Effector CD8-positive, alpha-beta T cell (primary cell): ENCODE measurements around the gene LY6G6C.
"Not testable (repeated sequence)": the region's sequence is repeated elsewhere in the genome, so short reads cannot be mapped to it uniquely, and the experiment has no call there.

ENCODE experiments used
- DNase-seq: peaks from one replicate; lab custom pipeline; 2025; lab: John Stamatoyannopoulos, UW

Gene LY6G6C

GRCh38 chr6:31727034-31727716 is 5.6 kb upstream of the LY6G6C start:
- no peak for DNase-seq

GRCh38 chr6:31725502-31726350 is 4.2 kb upstream of the LY6G6C start:
- DNase-seq, result no peak

GRCh38 chr6:31723980-31724691 is 2.6 kb upstream of the LY6G6C start:
- DNase-seq, result no peak

GRCh38 chr6:31723245-31723979 is 1.9 kb upstream of the LY6G6C start, which contains the start of gene MPIG6B:
Gene MPIG6B, plus strand, starts transcription at chr6:31723373. Its CDS starts 11 bp downstream, at chr6:31723384.
- DNase-seq, result no peak

- DNase-seq, result no peak
Observed at GRCh38 chr6:31722173-31722572, 627 bp upstream of the LY6G6C start.

- no peak for DNase-seq
Observed at GRCh38 chr6:31720196-31720770, 1.3 kb downstream of the LY6G6C start.

- DNase-seq, result no peak
Observed at GRCh38 chr6:31719001-31719400, 2.5 kb downstream of the LY6G6C start.

GRCh38 chr6:31718265-31718664 is 3.3 kb downstream of the LY6G6C start:
- no peak for DNase-seq

GRCh38 chr6:31717499-31718222 is 3.9 kb downstream of the LY6G6C start:
- no peak for DNase-seq

GRCh38 chr6:31715022-31715958 is 6.3 kb downstream of the LY6G6C start, which contains the start of gene LY6G6D:
Gene LY6G6D, plus strand, starts transcription at chr6:31715348. Its CDS starts 8 bp downstream, at chr6:31715356.
- DNase-seq, result no peak

- no peak for DNase-seq
Observed at GRCh38 chr6:31713991-31714684, 7.4 kb downstream of the LY6G6C start.

GRCh38 chr6:31713465-31713864 is 8.1 kb downstream of the LY6G6C start:
- DNase-seq, result no peak

- DNase-seq, result no peak
Observed at GRCh38 chr6:31712296-31712695, 9.2 kb downstream of the LY6G6C start.

GRCh38 chr6:31711233-31711632 is 10.3 kb downstream of the LY6G6C start:
- no peak for DNase-seq

- DNase-seq, result no peak
Observed at GRCh38 chr6:31710523-31711219, 10.9 kb downstream of the LY6G6C start.

- DNase-seq, result not testable (repeated sequence)
Observed at GRCh38 chr6:31709157-31709556, 12.4 kb downstream of the LY6G6C start.

- DNase-seq, result no peak
Observed at GRCh38 chr6:31708224-31708623, 13.3 kb downstream of the LY6G6C start.

- DNase-seq, result no peak
Observed at GRCh38 chr6:31707701-31708100, 13.8 kb downstream of the LY6G6C start.
